GM21447 (cell line): ENCODE measurements around the gene KLK14.

Source experiments
- ATAC-seq: cut with Tn5 transposase; IDR thresholded peaks from one replicate; pipeline ENCODE4 v1.9.1; 2021; ENCODE audit not compliant: unreplicated experiment

KLK14 gene

GRCh38 chr19:51082611-51083010 lies at the start of gene KLK14:
Gene KLK14, minus strand, starts transcription at chr19:51082887. Its CDS starts 273 bp downstream, at chr19:51082614.
- ATAC-seq = no peak

- no peak for ATAC-seq
Measured at GRCh38 chr19:51131780-51132680, 49.3 kb upstream of the KLK14 start.

- ATAC-seq = no peak
Measured at GRCh38 chr19:51129716-51130115, 47.0 kb upstream of the KLK14 start.

GRCh38 chr19:51128227-51128626 lies 45.5 kb upstream of the KLK14 start:
- no peak for ATAC-seq

GRCh38 chr19:51127755-51128154 lies 45.1 kb upstream of the KLK14 start:
- ATAC-seq = no peak

GRCh38 chr19:51127032-51127431 lies 44.3 kb upstream of the KLK14 start:
- ATAC-seq = no peak

- no peak for ATAC-seq
Measured at GRCh38 chr19:51125421-51126075, 42.9 kb upstream of the KLK14 start.

GRCh38 chr19:51124729-51125128 lies 42.0 kb upstream of the KLK14 start, which contains the start of gene SIGLEC9:
Gene SIGLEC9, plus strand, starts transcription at chr19:51124906. Its CDS starts 69 bp downstream, at chr19:51124975.
- no peak for ATAC-seq

- ATAC-seq = no peak
Measured at GRCh38 chr19:51124216-51124615, 41.5 kb upstream of the KLK14 start.

GRCh38 chr19:51123802-51124201 lies 41.1 kb upstream of the KLK14 start:
- ATAC-seq = no peak

GRCh38 chr19:51123381-51123800 lies 40.7 kb upstream of the KLK14 start:
- ATAC-seq = no peak

GRCh38 chr19:51122112-51122981 lies 39.7 kb upstream of the KLK14 start:
- no peak for ATAC-seq

GRCh38 chr19:51121257-51121656 lies 38.6 kb upstream of the KLK14 start:
- ATAC-seq = no peak

- no peak for ATAC-seq
Measured at GRCh38 chr19:51120160-51120559, 37.5 kb upstream of the KLK14 start.

GRCh38 chr19:51119611-51120010 lies 36.9 kb upstream of the KLK14 start:
- no peak for ATAC-seq

- no peak for ATAC-seq
Measured at GRCh38 chr19:51119101-51119500, 36.4 kb upstream of the KLK14 start.

GRCh38 chr19:51116736-51117286 lies 34.1 kb upstream of the KLK14 start:
- ATAC-seq = no peak

- ATAC-seq = no peak
Measured at GRCh38 chr19:51114087-51114729, 31.5 kb upstream of the KLK14 start.

GRCh38 chr19:51111606-51112005 lies 28.9 kb upstream of the KLK14 start:
- ATAC-seq = no peak

- ATAC-seq = no peak
Measured at GRCh38 chr19:51110666-51110971, 27.9 kb upstream of the KLK14 start.

- ATAC-seq = peak; percentile 32
Measured at GRCh38 chr19:51108805-51109146, 26.1 kb upstream of the KLK14 start.
